ENCODE results near the gene ZSWIM3. TPM values are rescaled to one million over a fixed set of nuclear protein-coding genes. Genes with fewer than 3 reads are reported as not detected.

ZSWIM3 gene
- total RNA-seq, 1 experiment from 2014 or later: 4.2 TPM

GRCh38 chr20:45909817-45910669 lies 52.6 kb downstream of the ZSWIM3 start:
- Histone ChIP-seq H3K4me2 (ENCODE audit: low read length) (no peak overlapping the region; the same call in 1 of the 2 replicates), H3K4me1 (ENCODE audit: insufficient read depth, low read length) (peaks cover 23% of the 10 kb centered on the region), H3F3A (ENCODE audit: low read length, unreplicated experiment) (peaks cover 4% of the 10 kb centered on the region), H4K20me1 (ENCODE audit: low read length) (no peaks in the 10 kb centered on the region), H3K9me3 (ENCODE audit: low read length) (no peaks in the 10 kb centered on the region), H3K27ac (ENCODE audit: low read length) (no peak overlapping the region), H3K79me2 (ENCODE audit: low read length) (no peaks in the 10 kb centered on the region), H3K4me3 (ENCODE audit: low read length) (no peak overlapping the region), H3K9me2 (replicated peaks; ENCODE audit: low read length) (no peaks in the 10 kb centered on the region), H3K9ac (ENCODE audit: low read length) (no peak overlapping the region), H2AFZ (ENCODE audit: low read length) (no peak overlapping the region), H3K27me3 (ENCODE audit: low read length) (no peaks in the 10 kb centered on the region), H3K36me3 (ENCODE audit: low read depth, low read length) (no peaks in the 10 kb centered on the region)
- ATAC-seq (no peak), DNase-seq (no peak)
- intact Hi-C loops (cut with micrococcal nuclease): no loop called here
- no peak for TF ChIP-seq EZH2 (IDR thresholded peaks at IDR 0.05; ENCODE audit: low read length, unreplicated experiment)
- no peak for TF ChIP-seq CTCF (conservative IDR thresholded peaks at IDR 0.05; ENCODE audit: low read depth, low read length)
- TF ChIP-seq EZH2phosphoT487 (IDR thresholded peaks at IDR 0.05; ENCODE audit: borderline replicate concordance, low read length): no peak
- BruUV-seq (replicated peaks): no TSS peak
- ChIA-PET CTCF (no interaction called here), POLR2A (ENCODE audit: unreplicated experiment) (interaction anchor here (0.5 to 1.1 kb wide), 3 partner anchors 25 to 39 kb away, joined by 3 to 20 read pairs (median 19); no protein-coding TSS in a partner anchor)

DNA sequence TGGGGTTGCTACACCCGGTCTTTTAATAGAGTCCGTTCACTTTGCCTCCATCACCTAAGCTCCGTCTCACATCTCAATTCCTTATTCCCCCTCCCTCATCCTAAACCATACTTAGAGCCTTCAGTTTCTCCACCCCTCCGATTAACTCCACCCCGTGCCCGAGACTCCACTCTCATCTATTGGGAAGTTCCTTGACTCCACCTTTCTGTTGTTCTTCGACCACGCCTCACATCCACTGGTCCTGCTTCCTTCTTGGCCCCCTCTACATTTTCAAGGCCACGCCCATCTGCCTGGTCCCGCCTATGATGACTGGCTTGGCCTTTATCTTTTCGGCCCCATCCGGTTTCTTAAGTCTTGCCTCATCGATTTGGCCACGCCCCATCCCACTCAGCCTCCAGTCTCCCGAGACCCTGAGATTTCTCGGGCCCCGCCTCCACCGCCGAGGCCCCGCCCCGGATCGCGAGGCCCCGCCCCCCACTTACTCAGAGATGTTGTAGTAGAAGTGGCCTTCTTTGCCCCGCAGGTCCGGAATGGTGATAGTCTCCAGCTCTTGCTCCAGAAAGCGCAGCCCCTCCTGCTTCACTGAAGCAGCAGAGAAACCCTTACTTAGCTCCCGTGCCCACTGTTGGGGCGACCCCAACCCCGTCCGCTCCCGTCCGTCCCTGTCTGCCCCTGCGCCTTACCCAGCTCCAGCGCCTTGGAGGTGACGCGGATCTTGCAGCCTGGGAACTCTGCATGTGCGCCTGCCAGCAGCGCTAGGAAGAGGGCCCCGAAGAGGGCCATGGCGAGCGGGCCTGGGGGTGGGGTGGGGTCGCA lies 53.5 kb downstream of the ZSWIM3 start:
- Histone ChIP-seq H3K27me3 (ENCODE audit: low read length) (no peaks in the 10 kb centered on the region), H3K4me2 (ENCODE audit: low read length) (peak overlapping the region; percentile 84), H3K9me2 (replicated peaks; ENCODE audit: low read length) (no peaks in the 10 kb centered on the region), H3K9me3 (ENCODE audit: low read length) (no peaks in the 10 kb centered on the region), H3K27ac (ENCODE audit: low read length) (peak overlapping the region; percentile 35), H3K9ac (ENCODE audit: low read length) (peak overlapping the region; percentile 63), H3K36me3 (ENCODE audit: low read depth, low read length) (no peaks in the 10 kb centered on the region), H3K79me2 (ENCODE audit: low read length) (no peaks in the 10 kb centered on the region), H3F3A (ENCODE audit: low read length, unreplicated experiment) (peaks cover 4% of the 10 kb centered on the region), H2AFZ (ENCODE audit: low read length) (peak overlapping the region; percentile 53), H4K20me1 (ENCODE audit: low read length) (no peaks in the 10 kb centered on the region), H3K4me3 (ENCODE audit: low read length) (peak overlapping the region; percentile 65), H3K4me1 (ENCODE audit: insufficient read depth, low read length) (peaks cover 15% of the 10 kb centered on the region)
- CTCF ChIA-PET: no interaction called here
- ATAC-seq (peak; percentile 76), DNase-seq (peak; percentile 99)
- TF ChIP-seq CTCF (conservative IDR thresholded peaks at IDR 0.05; ENCODE audit: low read depth, low read length) (no peak), EZH2phosphoT487 (IDR thresholded peaks at IDR 0.05; ENCODE audit: borderline replicate concordance, low read length) (no peak), EZH2 (IDR thresholded peaks at IDR 0.05; ENCODE audit: low read length, unreplicated experiment) (no peak)
- POLR2A ChIA-PET (ENCODE audit: unreplicated experiment): interaction anchor here (0.6 to 1.1 kb wide), 4 partner anchors 24 to 99 kb away, joined by 3 to 20 read pairs (median 14); no protein-coding TSS in a partner anchor
- intact Hi-C loops (cut with micrococcal nuclease): no loop called here
- BruUV-seq (replicated peaks): no TSS peak
